Skin epidermis (tissue), 12 donors: Measurements from ENCODE around the gene FOXL3.
"Not testable (repeated sequence)": the region's sequence is repeated elsewhere in the genome, so short reads cannot be mapped to it uniquely, and the experiment has no call there.

Source experiments
- H3K27ac ChIP-seq, 21 experiments: fragments of 200-600 bp; sonication (generic) in 11 of 21; one replicate each; pipeline ENCODE4 v1.5.0; 2020; ENCODE audit warnings: mild to moderate bottlenecking in 3 of 21, inconsistent platforms in 2 of 21, moderate library complexity in 2 of 21
- H3K4me3 ChIP-seq, 7 experiments: fragments of 200-600 bp; sonication (generic) in 2 of 7; one replicate each; pipeline ENCODE4 v1.5.0; 2020; ENCODE audit warnings: inconsistent platforms in 2 of 7, mild to moderate bottlenecking in 2 of 7, moderate library complexity in 1 of 7

Gene FOXL3

GRCh38 chr7:332020-332517 is 42.1 kb downstream of the FOXL3 start:
- H3K27ac ChIP-seq, result peak overlapping the region in 2 of 21 experiments; percentile 76 to 87
- no peak overlapping the region for H3K4me3 ChIP-seq

DNA sequence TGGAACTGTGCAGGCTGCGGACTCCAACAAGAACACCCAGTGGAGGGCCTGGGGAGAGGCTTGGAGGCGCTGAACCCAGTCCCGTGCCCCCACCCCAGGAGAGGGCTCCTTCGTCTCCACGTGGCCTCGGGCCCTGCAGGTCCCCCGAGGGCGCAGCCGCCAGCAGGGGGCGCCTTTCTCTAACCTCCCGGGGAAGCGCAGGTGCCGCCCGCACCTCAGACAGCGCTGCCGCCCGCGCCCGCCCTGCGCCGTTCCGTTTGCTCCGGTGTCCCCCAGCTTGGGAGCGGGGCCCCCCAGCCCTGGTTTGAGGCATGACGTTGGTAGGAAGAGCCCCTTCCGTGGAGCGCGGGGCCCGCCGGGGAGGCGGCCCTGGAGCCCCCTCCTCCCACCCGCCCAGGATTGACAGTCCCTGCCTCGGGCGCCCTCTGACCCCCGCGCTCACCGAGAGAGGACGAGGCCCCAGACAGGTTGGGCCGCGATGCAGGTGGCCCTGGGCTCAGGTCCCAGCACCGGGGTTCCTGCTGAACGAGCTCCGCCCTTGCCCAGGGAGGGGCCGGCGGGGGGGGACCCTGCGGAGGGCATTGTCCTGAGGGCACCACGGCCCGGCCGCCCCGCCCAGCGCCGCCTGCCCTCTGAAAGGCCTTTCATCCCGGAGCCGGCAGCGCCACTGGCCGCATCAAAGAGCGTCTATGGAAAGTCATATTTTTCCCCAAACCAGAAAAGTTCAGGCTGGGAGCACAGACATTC is 42.8 kb downstream of the FOXL3 start:
- H3K4me3 ChIP-seq, result peak overlapping the region in 4 of 7 experiments; percentile 14 to 22 (median 18)

GRCh38 chr7:333393-333764 is 43.4 kb downstream of the FOXL3 start:
- H3K27ac ChIP-seq, result peak overlapping the region in 9 of 21 experiments; percentile 23 to 87 (median 64)
- H3K4me3 ChIP-seq, result no peak overlapping the region

More for the DNA sequence above, 42.8 kb downstream of the FOXL3 start:
- H3K27ac ChIP-seq, result peak overlapping the region in 13 of 21 experiments; percentile 23 to 87 (median 61)

DNA sequence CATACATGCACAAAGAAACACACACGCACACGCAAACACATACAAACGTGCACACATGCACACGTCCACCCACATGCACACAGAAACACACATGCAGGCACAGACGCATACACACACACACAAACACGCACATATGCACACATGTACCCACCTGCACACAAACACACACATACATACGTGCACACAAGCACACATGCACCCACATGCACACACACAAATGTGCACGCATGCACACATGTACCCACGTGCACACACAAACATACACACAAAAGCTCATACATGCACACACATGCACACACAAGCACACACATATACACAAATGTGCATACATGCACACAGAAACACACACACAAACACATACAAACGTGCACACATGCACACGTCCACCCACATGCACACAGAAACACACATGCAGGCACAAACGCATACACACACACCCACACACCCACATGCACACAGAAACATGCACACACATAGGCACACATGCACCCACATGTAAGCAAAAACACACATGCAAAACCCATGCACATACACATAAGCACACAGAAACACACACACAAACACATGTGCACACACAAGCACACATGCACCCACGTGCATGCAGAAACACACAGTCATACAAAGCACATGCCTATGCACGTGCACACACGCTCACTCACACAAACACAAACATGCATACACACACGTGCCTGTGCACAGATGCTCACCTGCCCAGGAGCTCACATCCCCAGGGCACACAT is 44.8 kb downstream of the FOXL3 start:
- H3K4me3 ChIP-seq, result no peak overlapping the region
- H3K27ac ChIP-seq, result no peak overlapping the region

DNA sequence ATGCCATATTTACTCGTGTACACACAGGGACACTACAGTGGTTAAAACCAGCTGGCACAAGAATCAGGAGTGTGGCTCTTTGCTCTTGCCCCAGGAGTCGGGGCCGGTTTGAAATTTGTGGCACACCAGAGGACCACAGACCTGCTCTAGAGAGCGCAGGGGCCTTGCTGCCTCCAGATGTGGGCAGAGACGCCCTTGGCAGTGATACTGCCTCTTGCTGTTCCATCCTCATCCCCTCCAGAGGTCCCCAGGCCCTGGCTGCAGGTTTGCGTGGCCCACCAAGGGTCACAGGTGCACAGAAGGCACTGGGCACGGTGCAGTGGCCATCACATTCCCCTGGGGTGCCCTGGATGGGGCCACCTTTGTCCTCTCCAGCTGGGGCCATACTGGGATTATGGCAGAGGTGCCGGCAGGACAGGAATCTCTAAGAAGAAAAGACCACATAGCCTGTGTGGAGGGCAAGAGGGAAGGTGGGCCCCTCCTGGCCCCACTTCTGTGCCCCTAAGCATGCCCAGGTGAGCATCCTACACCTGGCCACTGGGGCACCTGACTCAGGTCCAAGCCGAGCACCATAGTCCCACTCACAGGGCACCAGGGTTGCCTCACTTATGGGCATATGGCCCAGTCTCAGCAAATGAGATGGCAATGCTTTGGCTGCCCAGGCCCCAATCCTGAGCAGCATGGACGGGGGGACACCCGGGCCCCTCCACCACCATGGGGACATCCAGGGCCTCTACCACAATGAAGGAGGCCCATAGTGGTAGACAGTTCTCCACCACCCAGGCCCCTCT is 45.6 kb downstream of the FOXL3 start:
- Histone ChIP-seq H3K4me3 (no peak overlapping the region), H3K27ac (no peak overlapping the region)

- not testable (repeated sequence) for H3K27ac ChIP-seq, H3K4me3 ChIP-seq
Observed at GRCh38 chr7:336149-336533, 46.2 kb downstream of the FOXL3 start.

DNA sequence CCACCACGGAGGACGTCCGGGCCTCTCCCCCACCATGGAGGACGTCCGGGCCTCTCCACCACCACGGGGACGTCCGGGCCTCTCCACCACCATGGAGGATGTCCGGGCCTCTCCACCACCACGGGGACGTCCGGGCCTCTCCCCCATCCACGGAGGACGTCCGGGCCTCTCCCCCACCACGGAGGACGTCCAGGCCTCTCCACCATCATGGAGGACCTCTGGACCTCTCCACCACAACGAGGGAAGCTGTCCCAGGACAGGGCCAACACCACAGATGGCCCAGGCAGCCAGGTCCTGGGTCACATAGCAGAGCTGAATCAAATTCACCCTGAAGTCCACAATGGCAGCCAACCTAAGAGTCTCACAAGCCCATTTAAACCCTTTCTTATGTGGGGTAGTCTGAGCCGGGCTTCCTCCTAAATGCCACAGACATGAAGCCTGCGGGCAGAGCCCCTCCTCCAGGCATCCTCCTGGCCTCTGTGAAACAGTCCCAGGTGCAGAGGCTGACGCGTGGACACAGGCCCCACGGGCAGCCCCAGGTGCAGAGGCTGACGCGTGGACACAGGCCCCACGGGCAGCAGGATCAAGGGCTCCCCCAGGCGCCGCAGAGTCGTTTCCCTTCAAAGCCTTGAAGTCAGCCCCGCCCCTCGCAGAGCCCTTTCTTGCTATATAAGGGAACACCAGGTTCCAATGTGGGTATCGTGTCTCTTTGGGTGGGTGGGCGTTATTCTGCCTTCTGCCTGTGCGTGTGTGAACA is 47.0 kb downstream of the FOXL3 start:
- Histone ChIP-seq H3K27ac (no peak overlapping the region), H3K4me3 (no peak overlapping the region)

DNA sequence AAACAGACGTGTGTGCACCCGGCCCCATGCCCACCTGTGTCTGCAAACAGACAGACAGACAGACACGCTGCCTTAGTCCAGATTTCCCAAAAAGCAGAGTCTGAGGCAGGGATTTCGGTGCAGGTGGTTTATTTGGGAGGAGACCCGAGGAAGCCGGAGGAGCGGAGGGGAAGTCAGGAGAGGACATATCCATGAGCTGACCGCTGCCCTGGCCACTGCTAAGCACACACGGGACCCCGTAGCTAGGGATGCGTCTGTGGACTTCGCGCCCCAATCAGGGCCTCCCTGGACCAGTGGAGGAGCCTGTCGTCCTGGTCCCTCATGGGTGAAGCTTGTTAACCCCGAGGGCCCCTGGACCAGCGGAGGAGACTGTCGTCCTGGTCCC is 47.6 kb downstream of the FOXL3 start:
- Histone ChIP-seq H3K4me3 (no peak overlapping the region), H3K27ac (no peak overlapping the region)

DNA sequence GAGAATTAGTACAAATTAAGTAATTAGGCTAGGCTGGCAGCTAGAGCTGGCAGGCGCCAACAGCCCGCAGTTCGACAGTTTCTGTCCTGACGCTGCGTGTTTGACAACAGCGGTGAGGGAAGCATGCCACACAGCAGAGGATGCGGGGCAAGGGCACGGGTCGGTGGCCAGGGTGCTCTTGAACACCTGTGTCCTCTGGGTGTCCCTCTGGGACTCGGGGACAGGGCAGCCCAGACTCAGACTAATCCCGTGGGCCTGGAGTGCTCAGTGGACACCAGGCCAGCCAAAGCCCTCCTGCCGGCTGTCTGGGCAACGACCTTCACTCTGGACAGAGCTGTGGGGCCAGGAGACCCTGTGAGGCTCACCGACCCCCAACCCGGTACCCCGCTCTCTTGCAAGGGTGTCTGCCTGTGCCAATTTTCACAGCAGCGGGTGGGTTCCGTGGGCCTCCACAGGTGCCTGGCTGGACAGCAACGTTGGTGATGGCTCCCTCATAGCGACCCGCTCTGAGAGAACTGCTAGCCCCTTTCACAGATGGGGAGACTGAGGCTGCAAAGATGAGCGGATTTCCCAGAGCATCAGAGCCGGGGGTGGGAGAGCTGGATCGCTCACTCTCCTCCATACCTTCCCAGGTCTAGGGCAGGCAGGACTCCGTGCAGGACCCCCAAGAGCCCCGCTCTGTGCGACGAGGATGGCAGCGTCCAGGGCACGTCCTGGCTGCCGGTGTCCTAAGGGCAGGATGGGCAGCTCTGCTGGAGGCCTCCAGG is 48.5 kb downstream of the FOXL3 start:
- no peak overlapping the region for H3K27ac ChIP-seq

DNA sequence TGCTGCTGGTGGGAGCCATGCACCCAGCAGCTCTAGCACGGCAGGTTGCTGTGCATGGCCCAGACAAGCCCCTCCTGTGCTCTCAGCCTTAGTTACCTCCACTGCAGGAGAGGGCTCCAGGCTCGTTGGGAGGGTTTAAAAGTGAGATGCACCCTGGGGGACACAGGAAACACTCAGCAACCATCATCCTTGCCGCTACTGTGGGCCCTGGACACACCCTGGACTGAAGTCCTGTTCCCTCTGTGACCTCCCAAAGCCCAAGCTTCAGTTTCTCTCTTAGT is 49.0 kb downstream of the FOXL3 start:
- H3K4me3 ChIP-seq, result no peak overlapping the region
- H3K27ac ChIP-seq, result no peak overlapping the region

More for the DNA sequence above, 48.5 kb downstream of the FOXL3 start:
- H3K4me3 ChIP-seq, result no peak overlapping the region

- Histone ChIP-seq H3K4me3 (no peak overlapping the region), H3K27ac (no peak overlapping the region)
Observed at GRCh38 chr7:339696-340095, 49.7 kb downstream of the FOXL3 start.

GRCh38 chr7:340200-340937 is 50.4 kb downstream of the FOXL3 start:
- no peak overlapping the region for H3K4me3 ChIP-seq

More at GRCh38 chr7:340200-340937, 50.4 kb downstream of the FOXL3 start:
- no peak overlapping the region for H3K27ac ChIP-seq
